GM19463 (cell line): ENCODE measurements around the gene ATP9A.
A peak's percentile ranks its signal among the peaks of the same experiment; 100 is the strongest.
"Not testable (repeated sequence)": the region's sequence is repeated elsewhere in the genome, so short reads cannot be mapped to it uniquely, and the experiment has no call there.

ENCODE experiments used
- ATAC-seq: cut with Tn5 transposase; IDR thresholded peaks from one replicate; pipeline ENCODE4 v1.9.1; 2021; ENCODE audit warnings: mild to moderate bottlenecking, moderate library complexity; ENCODE audit not compliant: unreplicated experiment

Gene ATP9A

DNA sequence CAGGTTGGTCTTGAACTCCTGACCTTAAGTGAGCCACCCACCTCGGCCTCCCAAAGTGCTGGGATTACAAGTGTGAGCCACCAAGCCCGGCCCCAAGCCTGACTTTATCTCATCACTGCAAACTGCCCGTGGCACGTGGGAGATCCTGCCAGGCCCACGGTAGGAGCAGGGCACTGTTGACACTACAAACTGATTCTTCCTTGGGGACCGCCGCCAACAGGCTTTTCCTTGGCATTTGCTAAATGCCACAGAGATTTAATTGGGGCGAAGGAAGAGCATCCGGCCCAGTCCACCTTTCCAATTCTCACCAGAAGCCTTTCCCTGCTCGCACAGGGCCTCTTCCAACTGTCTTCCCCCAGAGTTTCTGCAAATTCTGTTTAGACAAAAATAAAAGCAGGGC, 11.0 kb downstream of the ATP9A start:
- no peak for ATAC-seq

DNA sequence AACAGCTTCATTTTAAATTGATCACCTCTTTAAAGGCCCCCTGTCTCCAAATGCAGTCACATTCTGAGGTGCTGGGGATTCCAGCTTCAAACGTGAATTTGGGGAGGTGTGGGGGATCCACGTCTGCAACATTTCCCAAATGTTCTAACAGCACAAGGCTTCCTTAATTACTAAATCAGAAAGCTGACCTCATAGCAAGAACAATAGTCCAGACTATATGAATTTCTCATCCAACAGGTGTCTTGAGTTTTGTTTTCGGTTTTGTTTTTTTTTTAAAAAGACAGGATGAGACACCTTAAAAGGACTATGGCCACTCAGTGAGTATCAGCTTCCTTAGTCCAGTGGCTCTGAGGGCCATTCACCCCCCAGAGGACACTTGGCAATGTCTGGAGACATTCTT, 11.5 kb downstream of the ATP9A start:
- ATAC-seq = no peak

DNA sequence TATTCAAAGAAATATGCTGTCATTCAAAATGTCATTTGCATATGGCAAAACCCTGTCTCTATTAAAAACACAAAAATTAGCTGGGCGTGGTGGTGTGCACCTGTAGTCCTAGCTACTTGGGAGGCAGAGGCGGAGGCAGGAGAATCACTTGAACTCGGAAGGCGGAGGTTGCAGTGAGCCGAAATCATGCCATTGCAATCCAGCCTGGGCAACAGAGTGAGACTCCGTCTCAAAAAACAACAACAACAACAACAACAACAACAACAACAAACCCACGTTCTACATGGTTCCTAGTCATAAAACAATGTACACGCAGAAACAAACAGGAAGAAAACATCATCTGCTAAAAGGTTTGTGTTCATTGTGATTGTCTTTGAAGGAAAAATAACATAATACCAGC, 15.0 kb downstream of the ATP9A start:
- ATAC-seq = not testable (repeated sequence)

DNA sequence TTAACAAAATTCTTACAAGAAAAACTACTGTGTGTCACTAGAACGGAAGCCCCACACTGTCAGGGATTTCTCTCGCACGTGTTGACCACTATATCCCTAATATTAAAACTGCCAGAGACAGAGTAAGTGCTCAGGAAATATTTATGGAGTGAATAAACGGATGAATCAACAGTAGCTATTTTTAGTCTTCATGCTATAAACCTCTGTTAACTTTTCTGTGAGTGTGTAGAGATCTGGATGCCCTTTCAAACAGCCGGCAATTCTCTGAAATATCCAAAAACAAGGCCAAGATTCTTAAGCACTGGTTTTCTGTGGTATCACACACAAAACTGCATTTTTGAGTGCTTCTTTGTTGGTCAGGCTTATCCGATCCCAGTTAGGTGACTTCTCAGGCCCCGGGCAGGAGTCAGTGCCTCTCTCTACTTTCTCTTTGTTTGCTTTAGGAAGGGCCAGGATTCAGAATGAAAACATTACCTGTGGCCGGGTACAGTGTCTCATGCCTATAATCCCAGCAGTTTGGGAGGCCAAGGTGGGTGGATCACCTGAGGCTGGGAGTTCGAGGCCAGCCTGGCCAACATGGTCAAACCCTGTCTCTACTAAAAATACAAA, 15.7 kb downstream of the ATP9A start:
- ATAC-seq = no peak

DNA sequence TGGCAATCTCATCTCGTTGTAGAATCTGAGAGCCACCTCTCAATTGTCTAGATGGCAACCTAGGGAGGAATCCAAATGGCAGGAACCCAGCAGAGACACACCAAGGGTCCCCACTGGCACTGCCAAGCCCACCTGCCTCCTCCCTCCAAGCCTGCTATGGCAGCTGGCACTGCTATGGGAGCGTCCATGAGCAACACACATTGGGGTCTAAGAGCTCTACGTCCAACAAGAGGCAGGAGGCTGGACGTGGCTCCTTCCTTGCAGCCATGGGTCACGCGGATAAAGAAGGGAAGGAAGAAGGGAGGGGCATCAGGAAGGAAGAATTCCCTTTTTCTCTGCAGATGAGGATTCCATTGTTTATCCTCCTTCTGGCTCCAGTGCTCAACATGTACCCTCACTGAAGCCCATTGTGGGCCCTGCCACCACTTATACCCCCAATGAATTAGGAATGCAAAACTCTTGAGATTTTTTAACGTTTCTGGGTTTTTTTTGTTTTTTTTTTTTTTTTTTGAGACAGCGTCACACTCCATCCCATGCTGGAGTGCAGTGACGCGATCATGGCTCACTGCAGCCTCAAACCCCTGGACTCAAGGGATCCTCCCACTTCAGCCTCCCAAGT, 17.3 kb downstream of the ATP9A start:
- no peak for ATAC-seq

DNA sequence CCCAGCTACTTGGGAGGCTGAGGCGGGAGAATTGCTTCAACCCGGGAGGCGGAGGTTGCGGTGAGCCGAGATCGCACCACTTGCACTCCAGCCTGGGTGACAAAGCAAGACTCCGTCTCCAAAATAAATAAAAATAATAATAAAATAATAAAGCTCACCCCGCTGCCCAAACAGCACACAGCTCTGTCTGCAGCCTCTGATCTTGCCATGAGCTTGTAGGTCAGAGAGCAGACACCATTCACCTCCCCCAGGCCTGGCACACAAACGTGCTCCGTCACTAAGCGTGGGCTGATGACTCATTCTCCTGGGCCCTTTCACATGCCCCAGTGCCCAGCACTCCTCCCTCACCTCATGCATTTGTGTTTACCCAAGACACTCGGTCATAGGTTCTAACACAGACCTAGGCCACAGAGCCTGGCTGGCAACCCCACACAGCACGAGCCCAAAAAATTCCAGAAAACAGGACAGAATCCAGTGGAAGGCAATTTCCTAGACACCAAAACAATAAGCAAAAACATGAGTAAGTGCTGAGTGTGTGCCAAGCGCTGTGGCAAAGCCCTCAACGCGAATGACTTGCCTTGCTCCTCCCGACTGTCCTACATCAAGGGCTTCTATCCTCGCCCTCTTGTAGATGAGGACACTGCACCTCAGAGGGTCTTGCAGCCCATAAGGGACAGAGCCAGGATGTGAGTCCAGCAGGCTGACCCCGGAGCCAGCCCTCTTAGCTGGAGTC, 18.0 kb downstream of the ATP9A start:
- peak; percentile 61 for ATAC-seq

DNA sequence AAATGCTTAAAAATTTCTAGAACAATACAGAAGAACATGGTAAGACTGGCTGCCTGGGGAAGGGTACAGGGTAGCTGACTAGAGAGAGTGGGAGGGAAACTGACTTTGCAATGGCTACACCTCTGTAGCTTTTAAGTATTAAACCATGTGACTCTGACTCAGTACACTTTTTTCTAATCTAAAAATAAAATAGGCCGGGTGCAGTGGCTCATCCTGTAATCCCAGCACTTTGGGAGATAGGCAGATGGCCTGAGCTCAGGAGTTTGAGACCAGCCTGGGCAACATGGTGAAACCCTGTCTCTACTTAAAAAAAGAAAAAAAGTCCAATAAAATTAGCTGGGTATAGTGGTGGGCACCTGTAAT, 18.5 kb downstream of the ATP9A start:
- no peak for ATAC-seq

DNA sequence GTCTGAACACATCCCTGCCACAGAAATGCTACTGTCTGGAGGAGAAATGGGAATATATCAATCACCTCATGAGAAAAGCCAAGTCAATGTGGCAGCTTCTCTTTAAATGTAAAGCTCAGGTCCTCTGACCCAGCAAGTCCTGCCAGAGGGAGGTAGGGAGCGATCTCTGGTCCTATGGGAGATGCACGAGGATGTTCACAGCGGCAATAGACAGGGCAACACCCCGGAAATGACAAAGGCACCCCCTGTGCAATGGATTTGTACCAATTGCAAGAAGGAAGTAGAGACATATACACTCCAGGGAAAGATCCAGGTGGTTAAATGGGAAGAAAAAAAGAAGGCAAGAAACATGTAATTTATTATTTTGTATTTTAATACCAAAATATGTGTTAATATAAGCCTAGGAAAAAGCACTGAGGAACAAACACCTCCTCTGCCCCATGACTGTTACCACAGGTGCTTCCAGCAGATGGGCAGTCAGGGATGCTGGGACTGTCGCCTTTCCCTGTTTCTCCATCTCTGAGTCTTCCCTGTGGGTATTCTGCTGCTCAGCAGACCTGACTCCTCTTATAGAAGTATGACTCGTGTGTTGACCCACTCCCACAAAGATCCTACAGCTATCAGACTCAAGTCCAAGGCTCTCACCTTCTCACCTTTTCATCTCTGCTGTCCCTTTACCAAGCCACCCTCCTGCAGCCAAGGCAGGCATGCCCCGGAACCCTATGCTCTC, 20.8 kb downstream of the ATP9A start:
- ATAC-seq = no peak

DNA sequence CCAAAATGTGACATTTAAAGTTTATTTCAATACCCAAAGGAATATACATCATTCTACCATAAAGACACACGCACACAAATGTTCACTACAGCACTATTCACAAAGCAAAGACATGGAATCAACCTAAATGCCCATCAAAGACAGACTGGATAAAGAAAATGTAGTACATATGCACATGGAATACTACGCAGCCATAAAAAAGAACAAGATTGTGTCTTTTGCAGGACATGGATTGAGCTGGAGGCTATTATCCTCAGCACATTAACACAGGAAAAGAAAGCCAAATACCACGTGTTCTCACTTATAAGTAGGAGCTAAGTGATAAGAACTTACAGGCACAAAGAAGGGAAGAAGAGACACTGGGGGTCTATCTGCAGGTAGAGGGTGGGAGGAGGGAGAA, 22.4 kb downstream of the ATP9A start:
- no peak for ATAC-seq

DNA sequence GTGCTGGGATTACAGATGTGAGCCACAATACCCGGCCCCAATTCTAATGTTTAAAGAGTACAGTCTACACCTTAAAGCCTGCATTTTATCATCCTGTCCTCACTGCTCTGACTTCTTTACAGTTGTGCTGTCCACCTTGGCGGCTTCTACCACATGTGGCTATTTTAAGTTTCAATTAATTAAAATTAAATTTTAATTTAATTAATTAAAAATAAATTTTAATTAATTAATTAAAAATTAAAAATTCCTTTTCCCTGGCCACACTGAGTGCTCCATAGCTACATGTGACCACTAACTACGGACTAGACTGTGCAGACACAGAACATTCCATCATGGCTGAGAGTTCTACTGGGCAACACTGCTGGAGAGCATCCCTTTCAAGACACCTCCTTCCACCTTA, 27.4 kb downstream of the ATP9A start:
- no peak for ATAC-seq

DNA sequence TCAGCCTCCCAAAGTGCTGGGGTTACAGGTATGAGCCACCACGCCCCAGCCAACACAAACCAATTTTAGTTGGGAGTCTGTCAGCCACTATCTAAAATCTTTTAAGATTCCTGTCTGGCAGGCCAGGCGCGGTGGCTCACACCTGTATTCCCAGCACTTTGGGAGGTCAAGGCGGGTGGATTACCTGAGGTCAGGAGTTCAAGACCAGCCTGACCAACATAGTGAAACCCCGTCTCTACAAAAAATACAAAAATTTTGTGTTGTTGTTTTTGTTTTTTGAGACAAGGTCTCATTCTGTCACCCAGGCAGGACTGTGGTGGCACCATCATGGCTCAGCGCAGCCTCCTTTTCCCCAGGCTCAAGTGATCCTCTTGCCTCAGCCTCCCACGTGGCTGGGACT, 27.9 kb downstream of the ATP9A start:
- not testable (repeated sequence) for ATAC-seq

DNA sequence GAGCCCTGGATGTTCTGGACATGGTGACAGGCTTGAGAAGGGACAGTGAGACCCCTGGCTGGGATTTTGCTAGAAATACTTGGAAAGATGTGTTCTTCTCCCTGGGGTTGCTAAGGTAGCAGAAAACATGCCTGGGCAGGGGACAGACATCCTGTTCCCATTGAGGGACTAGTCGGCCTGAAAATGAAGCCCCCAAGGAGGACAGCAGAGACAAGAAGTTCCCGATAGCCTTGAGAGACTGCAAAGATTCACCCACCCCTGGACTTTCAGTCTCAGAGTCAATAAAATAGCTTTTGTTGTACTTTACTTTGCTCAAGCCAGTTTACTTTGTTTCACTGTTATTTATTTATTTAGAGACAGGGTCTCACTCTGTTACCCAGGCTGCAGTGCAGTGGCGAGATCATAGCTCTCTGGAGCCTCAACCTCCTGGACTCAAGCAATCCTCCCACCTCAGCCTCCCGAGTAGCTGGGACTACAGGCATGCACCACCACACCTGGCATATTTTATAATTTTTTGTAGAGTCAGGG, 28.4 kb downstream of the ATP9A start:
- ATAC-seq = no peak

DNA sequence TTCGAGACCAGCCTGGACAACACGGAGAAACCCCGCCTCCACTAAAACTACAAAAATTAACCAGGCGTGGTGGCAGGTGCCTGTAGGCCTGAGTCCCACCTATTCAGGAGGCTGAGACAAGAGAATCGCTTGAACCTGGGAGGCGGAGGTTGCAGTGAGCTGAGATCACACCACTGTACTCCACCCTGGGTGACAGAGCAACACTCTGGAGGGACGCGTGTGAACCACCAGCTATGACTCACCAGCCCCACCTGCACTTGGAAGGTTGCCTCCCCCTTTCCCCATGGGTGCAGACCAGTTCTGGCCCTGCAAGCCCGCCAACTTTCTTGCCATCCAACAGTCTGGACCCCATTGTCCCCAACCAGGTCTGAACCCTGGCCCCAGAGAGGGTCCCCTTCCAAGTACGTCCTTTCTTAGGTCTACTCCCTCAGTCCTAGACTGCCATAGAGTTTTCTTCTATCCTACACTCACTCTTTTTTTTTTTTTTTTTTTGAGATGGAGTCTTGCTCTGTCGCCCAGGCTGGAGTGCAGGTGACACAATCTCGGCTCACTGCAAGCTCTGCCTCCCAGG, 29.2 kb downstream of the ATP9A start:
- ATAC-seq = no peak

DNA sequence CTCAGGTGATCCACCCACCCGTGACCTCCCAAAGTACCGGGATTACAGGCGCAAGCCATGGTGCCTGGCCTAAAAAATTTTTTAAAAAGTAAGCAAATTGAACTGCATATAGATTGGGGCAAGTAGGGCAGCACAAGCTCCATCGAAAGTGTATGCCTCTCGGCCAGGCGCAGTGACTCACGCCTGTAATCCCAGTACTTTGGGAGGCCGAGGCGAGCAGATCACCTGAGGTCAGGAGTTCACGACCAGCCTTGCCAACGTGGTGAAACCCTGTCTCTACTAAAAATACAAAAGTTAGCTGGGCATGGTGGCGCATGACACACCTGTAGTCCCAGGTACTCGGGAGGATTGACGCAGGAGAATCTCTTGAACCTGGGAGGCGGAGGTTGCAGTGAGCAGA, 29.9 kb downstream of the ATP9A start:
- ATAC-seq = not testable (repeated sequence)

DNA sequence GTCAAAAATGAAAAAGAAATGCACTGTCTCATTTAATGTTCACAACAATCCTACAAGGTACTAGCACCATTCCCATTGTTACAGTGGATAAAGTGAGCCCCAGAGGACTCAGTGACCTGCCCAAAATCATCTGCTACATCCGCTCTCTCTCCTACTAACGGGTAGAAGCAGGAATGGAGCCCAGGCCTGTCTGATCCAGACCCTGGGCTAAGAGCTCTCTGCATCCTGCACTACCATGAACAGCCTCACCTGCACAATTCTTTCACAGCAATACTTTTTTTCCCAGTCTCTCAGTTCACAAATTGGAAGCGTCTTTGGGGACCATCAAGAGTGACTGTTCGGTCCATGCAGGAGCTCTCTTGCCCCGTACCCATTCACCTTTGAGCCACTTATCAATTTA, 31.2 kb downstream of the ATP9A start:
- no peak for ATAC-seq

DNA sequence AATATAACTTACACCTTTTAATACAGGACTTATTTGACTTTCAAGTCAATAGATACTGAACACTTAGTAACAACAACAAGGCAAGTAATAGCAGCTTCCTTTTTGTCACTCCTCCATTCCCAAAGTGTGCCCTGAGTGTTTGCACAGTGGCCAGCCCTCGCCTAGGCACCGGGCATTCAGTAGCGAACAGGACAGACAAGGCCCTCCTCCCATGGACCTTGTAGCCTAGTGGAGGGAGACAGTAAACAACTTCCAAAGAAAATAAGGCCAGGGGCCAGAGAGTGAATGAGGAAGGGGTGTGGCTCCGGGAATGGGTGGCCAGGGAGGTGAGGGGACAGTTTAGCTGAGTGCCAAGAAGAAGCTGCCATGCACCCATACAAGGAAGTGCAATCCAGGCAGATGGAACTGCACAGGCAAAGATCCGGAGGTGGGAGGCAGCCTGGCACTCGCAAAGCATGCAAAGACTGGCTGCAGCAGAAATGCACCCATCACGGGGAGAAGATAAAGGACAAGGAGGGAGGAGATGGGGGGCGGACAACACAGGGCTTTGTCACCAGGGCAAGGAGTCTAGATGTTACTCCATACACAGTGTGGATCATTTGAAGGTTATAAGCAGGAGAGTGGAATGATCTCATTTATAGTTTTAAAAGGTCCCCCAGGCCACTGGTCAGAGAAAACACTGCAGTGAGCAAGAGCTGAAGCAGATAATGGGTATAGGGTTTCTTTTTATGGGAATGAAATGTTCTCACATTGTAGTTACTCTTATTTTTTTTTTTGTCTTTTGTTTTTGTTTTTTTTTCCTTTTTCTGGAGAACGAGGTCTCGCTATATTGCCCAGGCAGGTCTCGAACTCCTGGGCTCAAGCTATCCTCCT, 32.2 kb downstream of the ATP9A start:
- no peak for ATAC-seq

DNA sequence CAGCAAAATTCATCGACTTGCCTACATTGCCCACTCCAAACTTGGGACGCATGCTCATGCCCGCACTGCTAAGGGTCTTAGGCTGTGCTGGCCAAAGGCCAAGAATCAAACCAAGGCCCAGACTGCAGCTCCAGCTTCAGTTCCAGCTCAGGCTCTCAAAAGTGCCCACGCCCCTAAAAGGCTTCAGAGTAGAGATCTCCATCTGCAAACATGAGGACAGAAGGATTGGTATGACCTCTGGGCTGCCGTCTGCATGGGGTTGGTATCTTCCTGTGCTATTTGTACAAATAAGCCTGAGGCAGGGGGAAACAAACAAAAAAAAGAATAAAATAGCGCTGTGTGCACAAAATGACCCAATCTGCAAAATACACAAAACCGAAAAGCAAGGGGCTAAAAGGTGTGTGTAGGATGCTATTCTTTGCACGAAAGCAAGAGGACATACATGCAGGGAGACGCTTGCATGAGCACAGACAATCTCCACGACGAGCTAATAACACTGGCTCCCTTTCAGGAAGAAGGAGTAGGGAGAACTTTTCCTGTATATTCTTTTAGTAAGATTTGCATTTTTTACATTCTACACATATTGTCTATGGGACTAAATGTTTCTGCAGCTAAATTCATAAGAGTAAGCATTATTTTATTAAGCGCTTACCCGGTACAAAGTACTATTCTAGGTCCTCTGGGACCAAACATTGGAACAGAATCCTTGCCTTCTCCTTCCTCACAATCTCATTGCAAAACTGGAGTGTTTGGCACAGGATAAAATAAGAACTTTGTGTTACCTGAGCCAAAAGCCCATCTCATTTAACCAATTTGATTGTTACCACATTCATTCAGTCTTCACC, 33.1 kb downstream of the ATP9A start:
- no peak for ATAC-seq

DNA sequence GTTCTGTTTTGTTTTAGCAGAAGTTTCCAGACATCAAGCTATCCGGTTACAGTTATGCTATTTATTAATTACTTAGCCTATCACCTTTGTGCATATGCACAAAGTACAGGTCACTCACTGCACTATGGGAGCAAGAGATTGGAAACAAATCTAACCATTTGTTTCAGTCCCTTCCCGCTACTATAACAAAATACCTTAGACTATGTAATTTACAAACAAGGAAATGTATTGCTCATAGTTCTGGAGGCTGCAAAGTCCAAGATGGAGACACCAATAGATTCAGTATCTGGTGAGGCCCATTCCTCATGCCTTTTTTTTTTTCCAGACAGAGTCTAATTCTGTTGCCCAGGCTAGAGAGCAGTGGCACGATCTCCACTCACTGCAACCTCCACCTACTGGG, 35.1 kb downstream of the ATP9A start:
- ATAC-seq = no peak

DNA sequence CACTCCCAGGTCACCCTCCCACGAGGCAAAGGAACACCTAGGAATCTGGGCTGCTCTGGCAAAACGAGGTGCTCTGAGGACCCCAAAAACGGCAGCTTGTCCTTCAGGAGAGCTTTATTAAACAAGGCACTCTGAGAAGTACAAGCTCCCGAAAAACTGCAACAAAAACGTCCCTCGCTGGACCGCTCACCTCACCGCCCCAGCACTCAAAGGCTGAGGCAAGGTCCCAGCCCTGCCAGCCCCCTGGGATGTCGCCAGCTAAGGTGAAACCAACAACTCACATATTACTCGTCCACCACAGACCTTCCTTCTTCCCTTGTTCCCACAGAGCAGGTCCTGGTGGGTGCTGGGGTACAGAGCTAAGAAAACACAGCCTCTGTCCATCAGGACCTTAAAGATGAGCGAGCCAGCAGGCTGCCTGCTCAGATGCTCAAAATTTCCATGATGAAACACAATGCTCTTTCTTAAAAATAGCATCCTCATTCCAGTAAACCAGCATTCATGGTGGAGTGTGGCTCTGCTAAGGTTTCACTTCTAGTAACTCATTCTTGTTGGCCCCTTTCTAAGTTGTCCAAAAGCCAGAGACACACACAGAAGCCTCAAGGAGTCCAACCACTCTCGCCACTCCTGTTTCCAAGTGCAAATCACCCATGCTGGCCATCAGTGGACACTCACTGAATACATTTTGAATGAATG, 35.9 kb downstream of the ATP9A start:
- no peak for ATAC-seq
